HK-2 (cell line): ENCODE measurements around the gene CREB3L4.
"Not testable (repeated sequence)": the region's sequence is repeated elsewhere in the genome, so short reads cannot be mapped to it uniquely, and the experiment has no call there.

ENCODE experiments used
- DNase-seq: peaks from one replicate; pipeline ENCODE4 v3.0.0-alpha.2; 2018; ENCODE audit not compliant: unreplicated experiment

The CREB3L4 gene

DNA sequence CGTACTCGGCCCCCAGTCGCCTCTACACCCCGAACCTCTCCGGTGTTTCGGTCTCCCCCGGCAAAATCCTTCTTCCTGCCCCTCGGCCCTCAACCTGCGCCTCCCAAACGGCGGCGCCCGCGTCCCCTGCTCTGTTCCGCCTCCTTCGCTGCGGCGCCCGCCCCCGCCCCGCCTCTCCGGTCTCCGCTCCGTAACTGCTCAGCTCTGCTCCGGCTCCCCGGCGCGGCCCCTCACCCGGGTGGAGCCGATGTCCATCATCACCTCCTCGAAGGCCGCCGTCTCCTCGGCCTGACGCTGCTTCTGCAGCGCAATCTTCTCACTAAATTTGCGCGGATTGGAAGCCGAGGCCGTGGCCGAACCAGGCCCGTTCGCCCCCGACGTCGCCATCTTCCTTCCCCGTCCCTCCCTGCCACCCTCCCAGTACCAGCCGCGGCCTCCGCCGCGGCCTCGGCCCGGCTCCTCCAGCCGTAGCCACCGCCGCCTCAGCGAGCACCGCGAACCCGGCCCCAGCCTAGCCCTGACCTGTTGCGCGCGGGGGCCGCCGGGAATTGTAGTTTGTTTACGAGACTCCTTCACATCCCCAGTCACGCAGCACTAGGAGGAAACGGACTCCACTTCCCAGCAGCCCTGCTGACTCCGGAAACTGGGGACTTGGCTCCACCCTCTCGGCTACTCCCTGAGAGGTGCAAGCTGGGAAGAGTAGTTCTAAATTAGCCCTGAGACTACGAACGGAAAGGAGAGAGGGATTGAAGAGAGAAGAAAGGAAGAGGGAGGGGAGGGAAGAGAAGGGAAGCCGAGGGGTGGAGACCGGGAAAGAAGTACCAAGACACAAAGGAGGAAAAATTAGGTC is 9.4 kb upstream of the CREB3L4 start, which contains the start of gene CRTC2:
Gene CRTC2, minus strand, starts transcription at position 502 of the 850 bp plus-strand sequence. Its CDS starts 115 bp downstream, at position 387.
- peak; percentile 98 for DNase-seq

DNA sequence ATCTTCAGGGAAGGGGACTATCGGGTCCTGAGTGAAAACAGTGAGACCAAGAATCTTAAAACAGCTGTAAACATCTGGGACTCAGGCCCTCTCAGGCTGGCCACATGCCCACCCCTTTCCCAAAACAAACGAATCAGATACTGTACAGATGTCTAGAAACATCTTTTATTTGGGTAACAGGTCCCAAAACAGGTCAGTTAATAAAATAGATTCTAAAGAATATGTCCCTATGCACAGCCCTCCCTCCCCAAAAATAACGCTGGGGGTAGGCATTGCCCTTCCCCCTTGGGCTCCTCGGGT is 8.8 kb upstream of the CREB3L4 start:
- DNase-seq: no peak

DNA sequence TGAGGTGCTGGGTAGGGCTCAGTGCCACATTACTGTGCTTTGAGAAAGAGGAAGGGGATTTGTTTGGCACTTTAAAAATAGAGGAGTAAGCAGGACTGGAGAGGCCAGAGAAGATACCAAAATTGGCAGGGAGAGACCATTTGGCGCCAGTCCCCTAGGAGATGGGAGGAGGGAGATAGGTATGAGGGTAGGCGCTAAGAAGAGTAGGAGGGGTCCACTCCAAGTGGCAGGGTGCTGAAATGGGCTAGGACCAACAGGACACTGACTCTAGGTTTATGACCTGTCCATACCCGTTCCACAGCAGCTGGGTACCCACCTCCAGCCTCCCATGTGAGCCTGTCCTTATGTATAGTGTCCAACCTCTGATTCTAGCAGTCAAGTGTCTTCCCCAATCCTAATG is 8.2 kb upstream of the CREB3L4 start:
- no peak for DNase-seq

DNA sequence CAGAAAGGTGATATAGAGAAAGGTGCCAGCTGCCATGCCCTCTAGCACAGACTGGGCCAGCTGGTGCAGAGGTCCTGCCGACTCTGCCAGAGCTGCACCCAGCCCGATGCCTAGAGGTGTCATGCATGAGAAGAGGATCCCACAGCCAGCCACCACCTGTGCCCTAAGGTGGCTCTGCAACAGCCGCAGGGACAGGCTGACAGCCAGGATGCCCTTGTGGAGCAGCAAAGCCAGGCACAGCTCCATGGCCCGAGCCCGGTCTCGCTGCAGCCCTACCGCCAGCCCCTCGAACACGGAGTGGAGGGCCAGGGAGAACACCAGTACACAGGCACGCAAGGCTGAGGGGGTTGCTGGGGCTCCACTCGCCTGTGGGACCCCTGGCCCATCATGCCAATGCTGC is 7.5 kb upstream of the CREB3L4 start:
- DNase-seq: no peak

DNA sequence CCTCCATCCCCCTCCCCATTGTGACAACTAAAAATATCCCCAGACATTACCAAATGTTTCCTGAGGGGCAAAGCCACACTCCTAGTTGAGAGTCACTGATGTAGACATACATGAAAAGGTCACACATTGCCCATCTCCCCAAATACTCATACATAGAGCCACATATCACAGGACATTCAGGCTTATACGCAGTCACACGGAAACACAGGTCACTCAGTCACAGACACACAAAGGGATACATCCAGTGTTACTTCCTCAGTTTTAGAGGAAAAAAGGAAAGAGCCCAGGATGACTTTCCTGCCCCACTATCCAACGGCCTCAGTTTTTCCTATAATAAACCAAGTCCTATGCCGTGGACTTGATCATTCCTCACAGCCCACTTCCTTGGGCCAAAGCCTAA is 6.3 kb upstream of the CREB3L4 start:
- DNase-seq: no peak

DNA sequence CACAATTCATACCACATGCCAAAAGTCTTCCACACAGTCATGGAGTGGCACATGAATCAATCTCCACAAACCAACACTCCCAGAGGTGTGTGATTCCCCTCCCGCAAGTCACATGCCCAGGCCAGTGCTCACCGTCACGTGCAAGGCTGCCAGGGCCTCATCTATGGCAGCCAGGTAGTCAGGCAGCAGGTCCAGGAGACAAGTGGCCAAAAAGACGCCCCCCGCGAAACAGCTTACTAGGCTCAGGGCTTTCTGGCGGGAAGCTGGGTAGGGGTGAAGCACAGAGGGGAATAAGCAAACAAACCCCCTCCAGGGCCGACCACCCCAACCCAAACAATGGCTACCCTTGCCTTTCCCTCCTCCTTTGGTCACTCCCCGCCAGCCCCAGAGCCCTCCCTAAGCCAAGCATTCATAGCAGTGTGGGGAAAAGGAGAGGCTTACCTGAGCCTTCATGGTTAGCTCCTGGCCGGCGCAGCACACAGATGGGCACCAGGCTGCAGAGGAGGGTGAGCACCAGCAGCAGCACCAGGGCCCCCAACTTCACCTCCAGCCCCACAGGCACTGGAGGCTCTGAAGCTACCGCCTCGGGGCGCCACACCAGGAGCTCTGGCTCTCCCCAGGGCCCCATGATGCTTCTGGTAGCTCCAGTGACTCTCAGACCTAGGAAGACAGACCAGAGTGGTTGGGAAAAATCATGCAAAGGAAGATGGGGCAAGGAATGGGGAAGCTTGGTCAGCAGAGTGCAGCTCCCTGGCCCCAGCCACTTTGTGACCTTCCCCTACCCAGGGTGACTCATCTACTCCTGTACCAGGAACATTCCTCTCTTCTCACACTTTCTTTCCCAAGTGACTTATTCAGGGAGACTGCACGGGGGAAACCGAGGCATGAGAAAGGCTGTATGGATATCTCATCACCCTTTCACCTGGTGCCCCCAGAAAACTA is 5.3 kb upstream of the CREB3L4 start:
- peak; percentile 66 for DNase-seq

DNA sequence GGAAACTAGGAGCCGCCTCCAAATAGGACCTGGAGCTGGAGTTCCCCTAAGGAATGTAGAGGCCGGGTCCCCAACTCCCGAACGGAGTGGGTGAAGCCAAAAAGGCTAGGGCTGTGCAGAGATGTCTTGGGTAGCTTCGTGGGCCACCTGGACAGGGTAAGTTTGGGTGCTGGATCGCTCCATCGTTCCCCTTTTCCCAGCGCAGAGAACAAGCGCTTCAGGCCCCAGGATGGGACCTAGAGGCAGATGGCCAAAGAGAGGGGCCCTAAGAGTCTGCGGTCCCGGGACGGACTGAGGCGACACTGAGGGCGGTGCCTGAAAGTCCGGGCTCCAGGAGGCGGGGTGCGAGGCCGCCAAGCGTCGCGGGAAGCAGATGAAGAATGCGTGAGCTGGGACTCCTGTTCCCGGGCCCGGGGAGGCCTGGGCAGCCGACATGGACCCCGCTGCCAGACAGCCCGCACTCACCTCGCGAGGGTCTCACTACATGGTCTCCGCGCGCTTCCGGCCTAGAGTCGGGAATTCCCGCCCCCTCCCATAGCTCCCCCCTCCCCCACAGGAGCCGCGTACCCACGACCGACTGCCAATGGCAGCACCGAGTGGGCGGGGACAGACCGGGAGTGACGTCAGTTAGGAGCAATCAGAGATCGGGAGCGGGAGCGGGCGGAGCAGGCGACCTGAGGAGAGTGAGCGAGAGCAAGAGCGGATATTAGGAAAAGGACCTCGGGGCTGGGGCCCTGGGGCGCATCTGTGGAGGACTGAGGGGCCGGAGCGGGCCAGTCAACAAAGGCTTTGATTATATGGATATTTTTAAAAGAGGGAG is 4.5 kb upstream of the CREB3L4 start, which contains the start of gene SLC39A1:
Gene SLC39A1, minus strand, starts transcription at position 508 of the 820 bp plus-strand sequence. CDS start 822 bp downstream, outside the sequence.
- DNase-seq: peak; percentile 99

DNA sequence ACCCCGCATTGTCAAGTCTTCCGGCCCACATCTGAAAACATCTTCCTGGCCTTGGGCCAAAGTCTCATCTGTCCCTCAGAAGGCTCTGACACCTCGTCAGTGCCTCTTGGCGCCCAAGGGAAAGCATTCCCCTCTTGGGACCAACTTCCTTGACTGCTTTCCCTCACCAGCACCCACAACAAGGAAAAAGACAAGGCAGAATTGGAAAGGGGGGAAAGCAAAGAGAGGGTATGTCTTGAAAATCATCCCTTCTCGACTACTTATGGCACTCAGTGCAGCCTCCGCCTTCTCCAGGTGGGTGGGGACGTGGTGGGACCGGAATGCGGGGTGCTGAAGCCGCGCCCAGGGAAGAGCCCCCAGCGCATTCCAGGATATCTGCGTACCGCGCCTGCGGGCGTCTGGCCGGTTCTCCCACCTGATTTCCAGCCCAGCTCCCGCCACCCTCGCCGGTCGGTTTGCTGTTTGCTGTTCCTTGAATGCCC is 3.8 kb upstream of the CREB3L4 start:
- DNase-seq: peak; percentile 82

DNA sequence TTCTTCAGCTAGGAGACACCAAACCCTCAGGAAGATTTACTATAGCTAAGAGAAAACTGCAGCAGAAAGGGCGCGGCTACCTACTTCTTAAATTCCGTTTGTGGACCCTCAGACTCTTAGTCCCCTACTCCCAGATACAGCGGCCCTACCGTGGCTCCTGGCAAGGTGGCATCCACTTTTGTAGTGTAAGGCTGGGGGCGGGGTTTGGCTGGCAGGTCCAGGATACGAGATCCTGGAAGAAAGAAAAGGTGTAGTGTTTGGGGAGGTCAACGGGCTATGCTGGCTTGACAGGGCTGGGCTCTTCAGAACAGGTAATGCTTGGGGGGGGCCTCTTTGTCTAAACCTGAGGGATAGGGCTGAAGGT is 280 bp downstream of the CREB3L4 start:
- DNase-seq: no peak

DNA sequence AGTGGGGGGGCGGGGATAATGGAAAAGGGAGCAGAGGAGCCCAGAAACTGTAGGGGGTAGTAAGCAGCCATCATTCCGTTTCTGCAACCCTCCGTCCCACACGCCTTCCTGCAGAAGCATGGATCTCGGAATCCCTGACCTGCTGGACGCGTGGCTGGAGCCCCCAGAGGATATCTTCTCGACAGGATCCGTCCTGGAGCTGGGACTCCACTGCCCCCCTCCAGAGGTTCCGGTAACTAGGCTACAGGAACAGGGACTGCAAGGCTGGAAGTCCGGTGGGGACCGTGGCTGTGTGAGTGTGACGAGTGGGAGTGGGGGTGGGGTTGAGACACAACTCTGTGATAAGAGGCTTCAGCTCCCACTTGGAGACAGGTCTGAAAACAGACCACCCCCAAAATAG is 706 bp downstream of the CREB3L4 start:
- DNase-seq: no peak

DNA sequence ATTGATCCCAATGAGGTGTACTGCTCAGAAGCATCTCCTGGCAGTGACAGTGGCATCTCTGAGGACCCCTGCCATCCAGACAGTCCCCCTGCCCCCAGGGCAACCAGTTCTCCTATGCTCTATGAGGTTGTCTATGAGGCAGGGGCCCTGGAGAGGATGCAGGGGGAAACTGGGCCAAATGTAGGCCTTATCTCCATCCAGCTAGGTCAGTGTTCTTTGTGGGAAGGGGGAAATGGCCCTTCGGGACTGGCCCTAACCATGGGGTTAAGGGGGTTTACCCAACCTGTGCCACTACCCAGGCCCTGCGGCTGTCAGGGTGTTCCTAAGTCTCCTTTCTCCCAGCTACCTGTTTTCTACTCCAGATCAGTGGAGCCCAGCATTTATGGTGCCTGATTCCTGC is 1.3 kb downstream of the CREB3L4 start:
- DNase-seq: no peak

DNA sequence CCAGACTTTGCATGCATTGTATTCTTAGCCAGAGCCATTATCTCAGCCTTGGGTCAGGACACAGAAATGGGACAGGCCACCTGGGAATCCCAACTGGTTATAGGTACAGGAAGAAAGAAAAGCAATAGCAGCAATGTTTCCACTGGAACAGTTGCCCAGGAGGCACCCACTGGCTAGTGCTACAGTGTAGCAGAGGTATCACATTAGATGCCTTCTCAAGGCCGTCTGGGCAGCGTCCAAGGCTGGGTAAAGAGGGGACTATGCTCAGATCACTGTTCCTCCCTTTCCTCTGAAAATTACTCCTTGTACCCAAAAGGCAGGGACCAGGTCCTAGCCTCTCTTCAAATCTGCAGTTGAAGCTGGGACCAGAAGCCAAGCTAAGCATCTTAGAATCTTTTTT is 2.6 kb downstream of the CREB3L4 start:
- no peak for DNase-seq

DNA sequence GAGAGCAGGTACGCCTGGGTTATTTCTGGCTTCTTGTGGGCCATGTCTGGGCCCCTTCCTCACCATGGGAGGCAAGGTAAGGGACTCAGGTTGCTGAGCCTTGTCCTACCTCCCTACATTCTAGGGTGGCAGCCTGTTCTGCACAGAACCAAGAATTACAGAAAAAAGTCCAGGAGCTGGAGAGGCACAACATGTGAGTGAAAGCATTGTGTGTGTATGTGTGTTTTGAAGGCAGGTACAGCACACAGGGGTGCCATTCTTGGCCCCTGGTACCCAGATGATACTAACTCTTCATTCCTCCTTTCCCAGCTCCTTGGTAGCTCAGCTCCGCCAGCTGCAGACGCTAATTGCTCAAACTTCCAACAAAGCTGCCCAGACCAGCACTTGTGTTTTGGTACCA is 5.4 kb downstream of the CREB3L4 start:
- DNase-seq: no peak

DNA sequence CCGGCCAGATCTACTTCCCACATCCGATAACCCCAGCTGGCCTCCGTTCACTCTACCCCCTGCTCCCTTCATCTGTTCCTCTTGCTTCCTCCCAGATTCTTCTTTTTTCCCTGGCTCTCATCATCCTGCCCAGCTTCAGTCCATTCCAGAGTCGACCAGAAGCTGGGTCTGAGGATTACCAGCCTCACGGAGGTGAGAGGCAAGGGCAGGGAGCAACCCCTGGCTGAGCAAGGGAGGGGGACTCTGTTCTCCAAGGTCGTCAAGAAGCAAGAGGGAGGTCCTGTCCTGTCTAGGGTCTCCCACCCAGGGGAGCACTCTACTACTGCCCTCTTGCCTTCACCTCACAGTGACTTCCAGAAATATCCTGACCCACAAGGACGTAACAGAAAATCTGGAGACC is 5.8 kb downstream of the CREB3L4 start:
- DNase-seq: no peak

DNA sequence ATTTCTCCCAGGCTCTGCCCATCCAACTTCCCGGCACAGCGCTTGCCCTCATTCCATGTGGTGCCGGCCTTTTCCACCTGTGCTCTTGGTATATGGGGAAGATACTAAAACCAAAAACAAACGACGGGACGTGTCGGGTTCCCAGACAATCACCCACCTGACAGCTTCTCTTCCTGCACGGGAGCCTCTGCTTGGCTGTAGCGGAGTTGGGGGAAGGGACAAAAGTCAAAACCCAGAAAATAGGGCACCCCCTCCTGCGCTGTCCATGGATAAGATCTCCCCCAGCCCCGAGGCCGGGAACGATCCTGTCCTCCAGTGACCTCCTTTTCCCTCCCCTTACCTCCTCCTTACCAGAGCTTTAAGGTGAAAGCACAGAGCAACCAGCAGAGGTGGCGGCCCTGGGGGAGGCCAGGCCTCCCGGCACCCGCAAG is 9.1 kb downstream of the CREB3L4 start:
- no peak for DNase-seq

DNA sequence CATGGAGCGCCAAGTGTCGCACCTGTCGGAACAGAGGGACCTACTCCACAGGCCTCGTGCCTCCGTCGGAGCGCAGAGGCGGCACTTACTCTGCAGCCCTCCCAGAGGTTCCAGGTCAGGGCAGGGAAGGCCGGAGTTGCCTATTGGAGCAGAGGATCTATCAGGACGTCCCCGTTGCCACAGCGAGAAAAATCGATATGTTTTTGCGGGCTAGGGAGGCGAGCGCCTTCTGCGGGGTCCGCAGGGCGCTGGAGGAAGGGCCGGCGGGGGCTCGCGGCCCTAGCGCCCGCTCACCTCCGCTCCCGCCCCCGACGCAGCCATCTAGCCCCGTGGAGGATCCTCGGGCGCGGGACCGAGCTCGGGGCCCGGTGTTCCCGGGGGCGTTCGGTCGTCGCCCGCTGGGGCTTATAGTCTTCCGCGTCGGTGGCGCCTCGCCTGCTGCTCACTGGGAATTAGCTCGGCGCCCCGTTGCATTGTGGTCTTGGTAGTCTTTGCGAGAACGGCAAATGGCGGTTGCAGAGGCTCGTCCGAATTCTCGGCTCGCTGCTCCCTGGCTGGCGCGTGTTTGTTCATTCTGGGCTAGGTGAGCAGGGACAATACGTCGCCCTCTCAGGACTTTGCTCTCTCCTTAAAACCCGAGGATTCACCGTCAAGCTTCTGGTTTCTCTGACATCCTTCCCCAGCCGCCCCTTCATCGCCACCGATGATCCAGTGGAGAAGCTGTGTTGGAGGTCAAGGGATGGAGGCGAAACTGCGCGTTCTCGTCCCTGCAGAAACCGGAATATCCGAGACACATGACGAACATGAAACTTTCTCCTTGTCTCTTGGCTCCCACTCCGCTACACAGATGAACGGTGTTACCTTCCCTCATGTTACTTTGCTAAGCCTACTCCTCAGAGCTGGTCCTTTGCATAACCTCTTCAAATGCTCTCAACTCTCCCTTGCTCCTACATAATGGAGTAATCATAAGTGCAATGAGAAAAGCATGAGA is 9.8 kb downstream of the CREB3L4 start, which contains the start of gene JTB:
Gene JTB, minus strand, starts transcription at position 425 of the 991 bp plus-strand sequence. Its CDS starts 422 bp downstream, at position 3.
- DNase-seq: peak; percentile 80

DNA sequence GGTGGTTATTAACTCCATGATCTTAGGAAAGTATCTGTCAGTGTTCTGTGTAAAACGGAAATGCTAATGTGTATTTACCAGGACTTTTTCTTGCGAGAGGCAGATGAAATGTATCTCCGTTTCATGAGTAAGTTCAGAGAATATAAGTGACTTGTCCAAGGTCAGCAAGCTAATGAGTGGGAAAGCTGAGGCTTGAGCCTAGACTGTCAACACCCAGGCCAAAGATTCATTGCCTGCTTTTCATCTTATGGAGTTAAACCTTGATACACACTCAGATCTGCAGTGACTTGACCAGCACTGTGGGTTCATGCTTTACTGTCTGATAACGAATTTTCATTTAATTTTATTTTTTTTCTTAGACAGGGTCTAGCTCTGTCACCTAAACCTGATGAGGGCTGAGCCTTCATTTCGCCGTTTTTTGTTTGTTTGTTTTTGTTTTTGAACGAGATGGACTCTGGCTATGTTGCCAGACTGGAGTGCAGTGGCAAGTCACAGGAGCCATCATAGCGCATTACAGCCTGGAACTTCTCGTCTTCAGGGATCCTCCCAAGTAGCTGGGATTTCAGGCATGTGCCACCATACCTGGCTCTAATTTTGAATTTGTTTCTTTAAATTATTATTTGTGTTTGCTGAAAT is 10.7 kb downstream of the CREB3L4 start:
- DNase-seq: no peak

DNA sequence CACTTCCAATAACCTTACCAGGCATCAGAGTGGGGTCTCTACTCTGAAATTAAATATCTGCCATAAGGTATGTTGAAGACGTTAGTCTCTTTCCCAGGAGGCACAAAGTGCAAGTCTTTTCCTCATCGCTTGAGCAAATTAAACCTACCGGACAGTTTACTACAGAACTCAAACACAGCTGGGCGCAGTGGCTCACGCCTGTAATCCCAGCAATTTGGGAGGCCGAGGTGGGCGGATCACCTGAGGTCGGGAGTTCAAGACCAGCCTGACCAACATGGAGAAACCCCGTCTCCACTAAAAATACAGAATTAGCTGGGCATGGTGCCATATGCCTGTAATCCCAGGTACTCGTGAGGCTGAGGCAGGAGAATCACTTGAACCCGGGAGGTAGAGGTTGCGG is 11.4 kb downstream of the CREB3L4 start:
- DNase-seq: not testable (repeated sequence)

DNA sequence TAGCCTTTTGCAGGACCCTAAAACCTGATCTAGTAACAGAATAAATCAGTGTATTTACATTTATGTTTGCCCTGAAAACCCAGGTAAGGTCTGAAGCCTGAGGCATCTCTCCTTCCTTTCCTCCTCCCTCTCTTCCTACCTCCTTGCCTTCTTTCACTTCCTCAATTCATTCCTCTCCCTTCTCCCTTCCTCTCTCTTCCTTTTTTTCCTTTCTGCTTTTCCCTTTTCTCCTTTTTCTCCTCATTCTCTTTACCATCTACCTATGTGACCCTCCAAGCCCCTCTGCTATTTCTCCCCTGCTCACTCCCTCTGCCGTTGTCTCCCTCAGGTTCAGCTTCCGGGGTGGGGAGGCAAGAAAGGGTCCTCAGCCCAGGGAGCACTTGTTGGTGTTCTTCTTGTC is 14.0 kb downstream of the CREB3L4 start:
- DNase-seq: not testable (repeated sequence)
